Type B pancreatic cell (in vitro differentiated cells): ENCODE data around the gene VRK2. TPM values are rescaled to one million over a fixed set of nuclear protein-coding genes. Genes with fewer than 3 reads are reported as not detected.
A peak's percentile ranks its signal among the peaks of the same experiment; 100 is the strongest.

Source experiments
- DNase-seq: peaks from one replicate; pipeline ENCODE4 v3.0.0; 2021; ENCODE audit warnings: mixed read lengths; ENCODE audit not compliant: unreplicated experiment; ENCODE audit errors: extremely low spot score
- H3K27ac Mint-ChIP-seq: 2 replicates; pipeline ENCODE4 v1.8.0; 2021; ENCODE audit warnings: mild to moderate bottlenecking, mixed read lengths
- H3K27me3 Mint-ChIP-seq: 2 replicates; pipeline ENCODE4 v1.8.0; 2021; ENCODE audit warnings: mixed read lengths
- H3K36me3 Mint-ChIP-seq: 2 replicates; pipeline ENCODE4 v1.8.0; 2021; ENCODE audit warnings: mixed read lengths
- H3K4me1 Mint-ChIP-seq: one replicate; pipeline ENCODE4 v1.8.0; 2021; ENCODE audit warnings: mixed read lengths; ENCODE audit not compliant: unreplicated experiment
- H3K4me3 Mint-ChIP-seq: 2 replicates; pipeline ENCODE4 v1.8.0; 2021; ENCODE audit warnings: mild to moderate bottlenecking, mixed read lengths
- H3K9me3 Mint-ChIP-seq: 2 replicates; pipeline ENCODE4 v1.8.0; 2021; ENCODE audit warnings: mixed read lengths
- total RNA-seq: library from RNA; stranded (reverse); gene quantifications from 2 replicates; pipeline ENCODE4 v1.2.1, GENCODE V29; 2021; ENCODE audit warnings: low replicate concordance
- TF ChIP-seq, protein P1 (sequence below): fragments of 200-600 bp; sonication (generic); conservative IDR thresholded peaks from 2 replicates; pipeline ENCODE4 v1.5.0; 2021; ENCODE audit warnings: antibody characterized with exemption, mild to moderate bottlenecking

VRK2 gene
- total RNA-seq, 1 donor from 2014 or later: 17.7 TPM

DNA sequence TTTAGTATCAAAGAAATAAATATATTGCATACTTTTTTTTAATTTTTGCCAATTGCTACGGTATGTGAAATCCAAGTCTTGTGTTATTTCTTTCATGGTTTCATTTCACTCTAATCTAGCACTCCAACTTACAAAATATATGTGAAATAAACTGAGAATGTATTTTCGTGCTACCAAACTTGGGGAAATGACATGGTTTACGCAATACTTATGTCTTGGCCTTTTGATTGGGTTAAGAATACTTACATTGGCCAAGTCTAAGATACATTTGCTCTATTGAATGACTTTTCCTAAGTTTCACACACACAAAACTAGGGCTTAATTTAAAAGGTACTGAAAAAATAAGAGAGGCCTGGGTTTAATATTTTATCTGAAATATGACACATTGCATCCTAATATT lies 80.5 kb downstream of the VRK2 start:
- DNase-seq: no peak
- peaks cover 16% of the 10 kb centered on the region for H3K4me1 Mint-ChIP-seq
- no peaks in the 10 kb centered on the region for H3K9me3 Mint-ChIP-seq
- H3K27me3 Mint-ChIP-seq: no peaks in the 10 kb centered on the region
- H3K27ac Mint-ChIP-seq: no peak overlapping the region
- TF ChIP-seq, protein P1, sequence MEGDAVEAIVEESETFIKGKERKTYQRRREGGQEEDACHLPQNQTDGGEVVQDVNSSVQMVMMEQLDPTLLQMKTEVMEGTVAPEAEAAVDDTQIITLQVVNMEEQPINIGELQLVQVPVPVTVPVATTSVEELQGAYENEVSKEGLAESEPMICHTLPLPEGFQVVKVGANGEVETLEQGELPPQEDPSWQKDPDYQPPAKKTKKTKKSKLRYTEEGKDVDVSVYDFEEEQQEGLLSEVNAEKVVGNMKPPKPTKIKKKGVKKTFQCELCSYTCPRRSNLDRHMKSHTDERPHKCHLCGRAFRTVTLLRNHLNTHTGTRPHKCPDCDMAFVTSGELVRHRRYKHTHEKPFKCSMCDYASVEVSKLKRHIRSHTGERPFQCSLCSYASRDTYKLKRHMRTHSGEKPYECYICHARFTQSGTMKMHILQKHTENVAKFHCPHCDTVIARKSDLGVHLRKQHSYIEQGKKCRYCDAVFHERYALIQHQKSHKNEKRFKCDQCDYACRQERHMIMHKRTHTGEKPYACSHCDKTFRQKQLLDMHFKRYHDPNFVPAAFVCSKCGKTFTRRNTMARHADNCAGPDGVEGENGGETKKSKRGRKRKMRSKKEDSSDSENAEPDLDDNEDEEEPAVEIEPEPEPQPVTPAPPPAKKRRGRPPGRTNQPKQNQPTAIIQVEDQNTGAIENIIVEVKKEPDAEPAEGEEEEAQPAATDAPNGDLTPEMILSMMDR: no peak
- H3K4me3 Mint-ChIP-seq: no peak overlapping the region
- peaks cover 12% of the 10 kb centered on the region for H3K36me3 Mint-ChIP-seq

DNA sequence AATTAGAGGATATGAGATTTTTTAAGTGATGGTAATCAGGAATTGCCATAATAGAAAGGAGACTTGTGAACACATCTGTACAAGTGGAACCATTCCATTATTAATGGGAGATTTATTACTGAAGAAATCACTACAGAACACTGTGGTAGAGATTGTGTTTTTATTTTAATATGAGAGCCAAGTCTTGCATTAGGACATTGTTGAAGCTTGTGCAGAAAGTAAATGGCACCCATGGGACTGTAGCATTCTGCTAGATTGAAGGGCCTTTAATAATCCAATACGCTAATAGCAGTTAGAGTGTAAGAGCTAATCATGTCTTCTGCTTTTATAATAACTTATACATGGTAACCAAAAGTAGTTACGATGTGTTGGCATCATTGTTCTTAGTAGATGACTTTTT lies 83.6 kb downstream of the VRK2 start:
- Mint-ChIP-seq H3K4me3 (no peak overlapping the region), H3K4me1 (peaks cover 21% of the 10 kb centered on the region), H3K9me3 (no peaks in the 10 kb centered on the region), H3K27me3 (no peaks in the 10 kb centered on the region), H3K27ac (no peak overlapping the region), H3K36me3 (peaks cover 3% of the 10 kb centered on the region)
- DNase-seq: no peak
- TF ChIP-seq, protein P1: no peak

DNA sequence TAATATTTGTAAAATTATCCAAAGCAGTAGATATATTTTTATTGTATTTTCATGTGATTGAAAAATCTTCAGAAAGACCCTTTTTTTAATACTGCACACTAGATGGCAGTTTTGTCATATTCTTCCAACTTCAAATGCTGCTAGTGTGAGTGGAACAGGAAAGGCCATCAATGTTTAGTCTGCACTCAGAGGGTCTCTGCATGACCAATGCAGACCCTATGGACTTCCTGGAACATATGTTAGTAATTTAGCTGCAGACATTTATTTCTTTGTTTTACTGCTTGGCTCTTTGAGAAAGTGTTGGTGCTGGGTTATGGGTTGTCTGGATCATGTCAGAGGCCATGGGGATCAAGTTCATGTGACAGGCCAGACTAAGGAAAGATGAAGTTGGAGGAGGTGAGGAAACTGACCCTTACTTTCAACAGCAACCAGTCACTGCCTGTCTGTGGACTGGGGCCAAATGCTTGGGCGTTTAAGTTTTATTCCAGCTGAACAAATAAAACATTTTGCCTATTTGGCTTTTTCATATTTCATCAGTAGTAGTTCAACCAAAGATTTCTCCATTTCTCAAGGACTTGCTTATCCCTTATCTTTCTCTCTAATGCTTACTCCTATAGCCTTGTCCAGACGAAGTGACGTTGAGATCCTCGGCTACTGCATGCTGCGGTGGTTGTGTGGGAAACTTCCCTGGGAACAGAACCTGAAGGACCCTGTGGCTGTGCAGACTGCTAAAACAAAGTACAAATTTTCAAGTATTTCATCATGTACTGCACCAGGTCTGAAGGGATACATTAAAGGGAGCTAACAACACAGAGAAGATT lies 84.8 kb downstream of the VRK2 start:
- no peak for DNase-seq
- TF ChIP-seq, protein P1: peak; percentile 63
- H3K9me3 Mint-ChIP-seq: no peaks in the 10 kb centered on the region
- peaks cover 7% of the 10 kb centered on the region for H3K36me3 Mint-ChIP-seq
- peaks cover 21% of the 10 kb centered on the region for H3K4me1 Mint-ChIP-seq
- H3K27ac Mint-ChIP-seq: peak overlapping the region; percentile 9
- H3K4me3 Mint-ChIP-seq: peak overlapping the region; percentile 16
- H3K27me3 Mint-ChIP-seq: no peaks in the 10 kb centered on the region

DNA sequence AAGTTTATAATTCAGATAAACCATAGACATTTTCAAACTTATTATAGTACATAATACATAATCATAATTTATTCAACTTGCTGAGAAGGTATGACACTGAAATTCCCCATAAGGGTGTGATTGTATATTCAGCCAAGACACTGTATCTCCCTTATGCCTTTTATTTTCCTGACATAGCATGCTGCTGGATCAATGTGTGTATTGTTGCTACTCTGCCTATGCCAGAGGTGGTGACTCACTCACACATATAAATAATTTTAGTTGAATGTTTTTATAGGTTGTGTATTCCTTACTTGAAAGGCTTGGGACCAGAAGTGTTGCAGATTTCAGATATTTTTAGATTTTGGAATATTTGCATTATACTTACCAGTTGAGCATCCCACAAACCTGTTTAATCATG lies 86.8 kb downstream of the VRK2 start:
- no peak for DNase-seq
- TF ChIP-seq, protein P1: no peak
- Mint-ChIP-seq H3K27ac (no peak overlapping the region), H3K27me3 (no peaks in the 10 kb centered on the region), H3K4me3 (no peak overlapping the region), H3K4me1 (peaks cover 21% of the 10 kb centered on the region), H3K9me3 (no peaks in the 10 kb centered on the region), H3K36me3 (peaks cover 8% of the 10 kb centered on the region)

DNA sequence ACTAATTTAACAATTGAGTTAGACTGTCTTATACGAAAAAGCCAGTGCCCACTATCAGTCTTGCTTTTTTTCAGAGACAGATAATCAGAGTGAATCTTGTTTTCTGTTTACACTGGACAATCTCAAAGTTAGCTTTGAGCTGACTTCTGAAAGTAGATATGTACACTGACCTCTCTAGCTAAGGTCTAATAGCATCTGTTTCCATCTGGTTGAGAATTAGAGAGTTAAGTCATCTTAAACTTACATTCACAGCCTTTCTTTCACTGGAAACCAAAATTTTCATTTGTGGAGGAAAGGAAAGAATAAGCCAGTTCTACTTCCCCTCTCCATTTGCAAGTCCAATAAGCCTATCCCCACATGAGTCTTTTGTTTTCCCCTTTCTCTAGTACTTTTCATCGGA lies 89.3 kb downstream of the VRK2 start:
- no peak for DNase-seq
- Mint-ChIP-seq H3K27ac (no peak overlapping the region), H3K9me3 (no peaks in the 10 kb centered on the region), H3K36me3 (peaks cover 12% of the 10 kb centered on the region), H3K27me3 (no peaks in the 10 kb centered on the region), H3K4me1 (peaks cover 19% of the 10 kb centered on the region), H3K4me3 (no peak overlapping the region)
- TF ChIP-seq, protein P1: no peak
